NCI-H526 treated with DMSO at 0.1 percent for 48 hours (cell line): ENCODE measurements around the gene GRIA1.

Experiments
- DNase-seq: peaks from one replicate; lab custom pipeline; 2025; lab: John Stamatoyannopoulos, UW

The GRIA1 gene

DNA sequence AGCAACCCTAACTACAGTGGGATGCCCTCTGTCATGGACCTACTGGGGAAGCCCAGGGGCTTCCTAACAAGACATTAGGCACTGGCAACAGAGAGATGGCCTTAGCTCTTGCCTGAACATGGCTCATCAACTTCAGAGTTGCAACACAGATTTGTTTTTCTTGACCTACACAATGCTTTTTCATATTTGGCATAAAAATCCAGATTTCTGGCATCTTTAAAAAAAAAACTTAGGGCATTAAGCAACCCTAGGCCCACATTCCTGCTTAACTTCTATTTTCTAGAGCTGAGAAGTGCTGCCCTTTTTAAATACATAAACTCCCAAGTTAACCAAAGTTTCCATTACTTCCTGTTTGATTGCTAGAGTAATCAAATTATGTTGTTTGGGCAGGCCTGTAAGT lies 8.0 kb downstream of the GRIA1 start:
- no peak for DNase-seq

DNA sequence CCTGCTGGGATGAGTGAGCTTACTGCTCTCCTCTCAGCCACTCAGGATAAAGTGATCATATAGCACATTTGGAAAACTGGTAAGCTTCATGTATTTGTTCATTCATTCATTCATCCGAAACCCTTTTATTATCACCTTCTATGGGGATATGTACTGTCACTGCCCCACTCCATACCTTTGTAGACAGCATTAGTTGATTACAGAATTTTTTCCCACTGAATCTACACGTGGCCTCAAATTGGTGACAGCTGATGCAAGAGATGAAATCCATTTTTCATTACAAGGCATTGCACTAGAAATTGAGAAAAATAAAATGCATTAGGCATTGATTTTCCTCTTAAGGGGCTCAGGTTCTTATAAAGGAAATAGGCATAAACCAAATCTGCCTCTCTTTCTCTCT lies 9.7 kb downstream of the GRIA1 start:
- no peak for DNase-seq

DNA sequence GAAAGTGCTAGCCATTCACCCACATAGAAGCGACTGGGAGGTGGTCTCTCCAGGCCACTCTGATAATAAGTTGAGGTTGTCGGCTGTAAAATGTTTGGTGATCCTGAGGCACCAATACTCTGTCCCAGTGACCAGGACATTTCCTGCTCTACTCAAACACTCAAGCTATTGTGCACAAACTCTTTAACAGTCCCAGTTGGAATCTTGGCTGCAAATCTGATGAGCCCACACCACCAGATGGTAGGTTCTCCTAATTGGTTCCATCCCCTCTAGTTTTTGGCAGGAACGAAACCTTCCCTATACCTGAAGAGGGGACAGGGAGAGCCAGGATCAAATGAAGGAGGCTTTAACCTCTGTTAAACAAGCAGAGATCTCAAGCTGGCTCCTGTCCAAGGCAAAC lies 14.3 kb downstream of the GRIA1 start:
- no peak for DNase-seq

- DNase-seq = no peak
Observed at GRCh38 chr5:153508700-153509099, 18.2 kb downstream of the GRIA1 start.

- DNase-seq = no peak
Observed at GRCh38 chr5:153511622-153512021, 21.2 kb downstream of the GRIA1 start.

DNA sequence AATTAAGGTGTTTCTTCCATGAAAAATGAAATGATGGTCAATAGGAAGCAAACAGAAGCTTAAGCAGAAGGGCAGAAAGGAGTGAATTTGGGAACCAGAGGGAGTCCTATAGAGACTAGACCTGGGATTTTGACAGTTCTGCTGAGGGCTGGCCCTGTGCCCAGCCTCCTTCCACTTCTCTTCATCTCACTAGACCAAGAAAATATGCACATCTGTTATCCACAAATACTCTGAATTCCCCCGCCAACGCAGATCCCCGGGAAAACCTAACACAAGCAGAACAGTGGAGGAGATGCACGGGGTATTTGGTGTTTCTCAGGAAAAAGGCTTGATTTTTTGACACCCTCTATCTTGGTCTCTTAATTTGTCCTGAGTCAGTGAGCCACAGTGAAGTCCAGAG lies 22.7 kb downstream of the GRIA1 start:
- DNase-seq = no peak

GRCh38 chr5:153515301-153515700 lies 24.8 kb downstream of the GRIA1 start:
- DNase-seq = no peak

DNA sequence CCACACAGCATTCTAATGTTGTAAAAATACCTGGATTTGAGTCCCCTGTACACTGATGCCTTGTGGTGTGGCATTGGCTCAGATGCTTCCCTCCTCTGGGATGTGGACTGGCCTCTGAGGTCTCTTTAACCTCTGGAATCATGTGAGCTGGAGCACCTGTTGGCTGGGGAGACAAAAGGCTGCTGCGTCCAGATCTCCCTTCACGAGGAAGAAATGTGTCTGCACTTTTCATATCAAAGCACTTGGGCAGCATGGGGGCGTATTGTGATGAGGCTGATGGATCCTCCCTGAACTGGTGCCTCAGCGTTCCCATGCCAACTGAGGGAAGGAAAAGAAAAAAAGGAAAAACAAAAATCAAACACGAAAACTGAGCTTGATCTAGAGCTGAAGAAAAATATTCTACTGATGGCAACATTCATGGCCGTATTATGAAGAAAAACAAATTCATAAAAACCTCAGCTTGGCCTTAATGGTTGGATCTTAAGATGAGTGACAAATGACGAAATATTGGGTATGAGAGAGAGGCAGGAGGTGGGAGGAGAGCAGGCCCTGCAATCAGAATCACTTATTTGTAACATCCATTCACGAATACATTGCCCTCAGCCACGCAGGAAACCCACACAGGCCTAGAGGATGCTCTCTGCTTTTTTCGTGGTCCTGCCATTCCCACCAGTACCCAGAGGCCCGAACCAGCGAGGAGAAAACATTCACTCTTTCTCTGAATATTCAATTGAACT lies 26.2 kb downstream of the GRIA1 start:
- no peak for DNase-seq

- no peak for DNase-seq
Observed at GRCh38 chr5:153517241-153517611, 26.8 kb downstream of the GRIA1 start.

DNA sequence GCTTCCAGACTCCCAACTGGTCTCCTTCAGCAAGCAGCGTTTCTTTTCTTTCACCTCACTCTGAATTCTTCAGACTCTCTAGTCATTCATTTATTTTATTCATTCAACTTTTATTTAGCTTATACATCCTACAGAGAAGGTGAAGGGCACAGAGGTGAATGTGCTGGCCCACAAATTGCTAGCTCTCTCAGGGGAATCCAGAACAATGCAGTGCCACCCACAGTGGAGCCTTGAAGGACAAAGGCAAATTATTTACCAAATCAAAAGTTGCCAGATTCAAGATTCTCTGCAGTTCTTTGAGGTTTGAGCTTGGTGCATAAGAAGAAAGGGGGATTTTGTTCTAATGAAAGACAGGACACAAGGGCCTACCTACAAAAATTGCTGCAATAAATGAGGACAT lies 29.7 kb downstream of the GRIA1 start:
- no peak for DNase-seq

GRCh38 chr5:153520952-153521351 lies 30.5 kb downstream of the GRIA1 start:
- DNase-seq = no peak

- DNase-seq = no peak
Observed at GRCh38 chr5:153523211-153523610, 32.7 kb downstream of the GRIA1 start.

- DNase-seq = no peak
Observed at GRCh38 chr5:153523831-153524230, 33.4 kb downstream of the GRIA1 start.

DNA sequence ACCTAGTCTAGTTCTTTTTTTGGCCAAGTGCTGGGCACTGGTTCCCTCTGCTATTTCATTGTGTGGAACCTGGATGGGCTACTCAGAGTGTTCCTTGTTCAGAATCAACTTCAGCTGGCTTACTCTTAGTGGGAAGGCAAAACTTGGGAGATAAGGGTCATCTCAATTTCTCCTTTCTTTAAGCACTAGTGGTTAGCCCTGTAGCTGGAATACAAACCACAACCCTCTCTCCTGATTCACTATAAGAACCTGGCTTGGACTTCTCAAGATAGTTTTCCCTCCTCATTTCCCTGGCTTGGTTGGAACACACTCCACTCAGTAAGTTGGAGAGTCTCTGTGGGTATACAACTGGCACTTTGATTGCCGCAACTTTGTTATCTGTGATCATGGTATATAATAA lies 35.1 kb downstream of the GRIA1 start:
- no peak for DNase-seq

- no peak for DNase-seq
Observed at GRCh38 chr5:153530357-153531143, 40.1 kb downstream of the GRIA1 start.

GRCh38 chr5:153533546-153533945 lies 43.1 kb downstream of the GRIA1 start:
- no peak for DNase-seq

DNA sequence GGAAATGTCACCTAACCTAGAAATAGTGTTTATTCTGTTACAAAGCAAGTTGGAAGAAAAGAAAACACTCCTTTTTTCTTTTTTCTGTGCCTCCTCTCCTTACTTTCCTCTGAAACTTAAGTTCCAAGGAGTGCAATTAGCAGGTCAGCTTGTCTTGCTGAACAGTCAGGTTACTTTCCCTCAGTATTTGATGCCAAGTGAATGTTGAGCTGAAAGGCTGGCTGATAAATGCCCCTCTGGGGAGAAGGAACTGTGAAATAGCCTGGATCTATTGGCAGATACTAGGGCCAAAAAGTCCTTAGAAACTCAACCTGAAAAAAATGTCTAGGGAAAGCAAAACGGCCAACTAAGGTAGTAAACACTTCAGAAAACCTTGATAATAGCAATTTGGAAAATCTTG lies 43.6 kb downstream of the GRIA1 start:
- DNase-seq = no peak

DNA sequence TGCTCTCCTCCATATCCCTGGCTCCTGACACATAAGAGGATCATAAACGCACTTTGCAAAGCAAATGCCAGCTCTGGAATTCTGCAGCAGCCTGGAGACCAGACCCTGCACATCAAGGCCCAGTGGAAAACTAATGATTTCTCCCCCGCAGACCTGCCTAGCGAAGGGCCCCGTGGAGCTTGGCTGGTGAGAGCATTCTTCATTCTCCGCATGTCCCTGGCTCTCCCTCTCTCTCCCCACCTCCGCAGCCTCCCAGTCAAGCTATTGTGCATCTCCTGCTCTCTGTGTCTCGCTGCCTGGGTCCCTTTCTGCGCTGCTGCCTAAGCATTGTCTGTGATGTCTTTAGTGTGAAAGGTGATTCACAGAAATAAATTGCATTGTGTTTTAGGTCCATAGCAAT lies 46.7 kb downstream of the GRIA1 start:
- no peak for DNase-seq

DNA sequence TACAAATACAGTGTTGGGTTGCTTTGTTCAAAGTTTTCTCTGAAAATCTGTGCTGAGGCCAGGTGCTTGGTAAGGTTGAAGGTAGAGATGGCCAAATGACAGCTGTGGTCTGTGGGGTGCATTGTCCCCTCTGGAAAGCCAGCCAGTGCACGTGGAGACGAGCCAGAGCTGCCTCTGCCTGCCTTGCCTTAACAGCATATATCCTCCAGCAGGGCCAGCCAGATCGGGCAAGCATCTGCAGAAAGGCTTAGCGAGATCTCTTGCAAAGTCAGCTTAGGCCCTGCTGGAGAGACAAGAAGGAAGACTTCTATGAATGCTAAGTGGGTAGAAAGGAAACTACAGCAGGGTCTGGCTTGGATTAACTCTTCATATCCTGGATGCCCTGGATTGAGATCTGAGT lies 49.5 kb downstream of the GRIA1 start:
- no peak for DNase-seq

- no peak for DNase-seq
Observed at GRCh38 chr5:153542536-153542935, 52.1 kb downstream of the GRIA1 start.

DNA sequence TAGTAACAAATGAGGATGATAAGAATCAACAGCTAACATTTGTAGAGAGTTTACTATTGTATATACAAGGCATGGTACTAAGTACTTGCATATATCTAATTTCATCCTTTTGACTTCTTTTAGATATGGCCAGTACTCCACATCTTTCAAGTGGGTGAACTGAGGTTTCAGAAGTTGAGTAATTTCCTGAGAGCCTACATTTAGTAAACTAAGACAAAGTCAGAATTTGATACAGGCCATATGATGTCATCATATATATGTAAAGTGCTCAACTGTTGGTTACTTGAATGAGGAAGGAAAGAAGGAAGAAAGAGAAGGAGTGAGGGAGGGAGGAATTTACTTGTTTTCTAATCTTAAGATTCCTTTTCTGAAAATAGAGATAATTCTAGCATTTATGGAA lies 52.8 kb downstream of the GRIA1 start:
- no peak for DNase-seq

DNA sequence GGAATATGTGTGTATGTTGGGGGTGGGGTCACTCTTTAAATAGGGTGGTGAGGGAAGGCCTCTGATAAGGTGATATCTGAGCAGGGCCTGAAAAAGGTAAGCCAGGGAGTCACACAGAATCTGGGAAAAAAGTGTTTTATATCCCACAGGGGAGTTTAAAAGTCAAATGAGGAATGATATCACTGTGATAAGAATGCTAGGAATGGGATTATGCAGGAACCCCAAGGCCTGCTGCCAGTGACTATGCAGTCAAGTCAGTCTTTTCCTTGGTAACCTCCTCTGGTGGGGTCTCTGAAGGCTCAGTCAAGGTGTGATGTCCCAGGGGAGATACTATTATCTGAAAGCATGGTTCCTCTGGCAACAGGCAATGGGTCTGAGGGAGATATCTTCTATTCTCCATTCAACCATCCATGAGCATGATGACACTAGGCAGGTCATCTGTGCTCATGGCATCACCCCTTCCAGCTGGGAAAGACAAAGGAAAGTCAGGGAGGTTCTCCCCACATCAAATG lies 53.5 kb downstream of the GRIA1 start:
- no peak for DNase-seq

- DNase-seq = no peak
Observed at GRCh38 chr5:153544706-153545105, 54.2 kb downstream of the GRIA1 start.

DNA sequence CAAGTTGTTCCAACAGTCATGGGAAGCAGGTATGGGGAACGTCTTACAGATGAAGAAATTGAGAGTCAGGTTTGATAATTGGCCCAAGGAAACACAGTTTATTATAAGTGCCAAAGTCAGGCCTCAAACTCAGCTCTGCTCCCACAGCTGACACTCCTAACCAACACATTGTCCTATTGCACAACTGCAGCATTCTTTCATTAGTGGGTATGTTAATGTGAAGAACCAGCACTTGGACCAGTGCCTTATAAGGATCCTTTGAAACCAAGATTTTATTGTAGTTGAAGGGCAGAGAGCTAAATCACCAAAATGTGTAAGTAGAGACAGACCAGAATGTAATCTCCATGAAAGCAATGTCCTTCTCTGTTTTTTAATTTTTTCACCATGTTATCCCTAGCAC lies 56.1 kb downstream of the GRIA1 start:
- DNase-seq = no peak
